IgD-negative memory B cell (primary cell): ENCODE data around the gene NELFB. TPM values are rescaled to one million over a fixed set of nuclear protein-coding genes. Genes with fewer than 3 reads are reported as not detected.

Source experiments
- H3K27ac Mint-ChIP-seq, 3 donors: one replicate each; pipeline ENCODE4 v1.8.0; 2020 to 2022; ENCODE audit warnings: mild to moderate bottlenecking in 3 of 3, mixed read lengths in 3 of 3, moderate library complexity in 1 of 3
- H3K27me3 Mint-ChIP-seq: one replicate; pipeline ENCODE4 v1.8.0; 2021; ENCODE audit warnings: mixed read lengths
- H3K36me3 Mint-ChIP-seq: one replicate; pipeline ENCODE4 v1.8.0; 2020; ENCODE audit warnings: mild to moderate bottlenecking, mixed read lengths
- H3K4me1 Mint-ChIP-seq, 3 donors: one replicate each; pipeline ENCODE4 v1.8.0; 2020 to 2022; ENCODE audit warnings: mixed read lengths in 3 of 3, mild to moderate bottlenecking in 1 of 3
- H3K4me3 Mint-ChIP-seq, 4 donors: one replicate each; pipeline ENCODE4 v1.8.0; 2020 to 2022; ENCODE audit warnings: mild to moderate bottlenecking in 4 of 4, mixed read lengths in 4 of 4, moderate library complexity in 3 of 4
- H3K9me3 Mint-ChIP-seq, 3 donors: one replicate each; pipeline ENCODE4 v1.8.0; 2020 to 2021; ENCODE audit warnings: mixed read lengths in 3 of 3, mild to moderate bottlenecking in 1 of 3
- polyA plus RNA-seq: library from polyadenylated mRNA; unstranded; fragments of 300-500 nt; fragmentation: Illumina TruSeq; gene quantifications from one replicate; pipeline ENCODE4 v1.2.3, GENCODE V29; 2021

Gene NELFB
- polyA plus RNA-seq, 1 donor from 2014 or later = 34.2 TPM

DNA sequence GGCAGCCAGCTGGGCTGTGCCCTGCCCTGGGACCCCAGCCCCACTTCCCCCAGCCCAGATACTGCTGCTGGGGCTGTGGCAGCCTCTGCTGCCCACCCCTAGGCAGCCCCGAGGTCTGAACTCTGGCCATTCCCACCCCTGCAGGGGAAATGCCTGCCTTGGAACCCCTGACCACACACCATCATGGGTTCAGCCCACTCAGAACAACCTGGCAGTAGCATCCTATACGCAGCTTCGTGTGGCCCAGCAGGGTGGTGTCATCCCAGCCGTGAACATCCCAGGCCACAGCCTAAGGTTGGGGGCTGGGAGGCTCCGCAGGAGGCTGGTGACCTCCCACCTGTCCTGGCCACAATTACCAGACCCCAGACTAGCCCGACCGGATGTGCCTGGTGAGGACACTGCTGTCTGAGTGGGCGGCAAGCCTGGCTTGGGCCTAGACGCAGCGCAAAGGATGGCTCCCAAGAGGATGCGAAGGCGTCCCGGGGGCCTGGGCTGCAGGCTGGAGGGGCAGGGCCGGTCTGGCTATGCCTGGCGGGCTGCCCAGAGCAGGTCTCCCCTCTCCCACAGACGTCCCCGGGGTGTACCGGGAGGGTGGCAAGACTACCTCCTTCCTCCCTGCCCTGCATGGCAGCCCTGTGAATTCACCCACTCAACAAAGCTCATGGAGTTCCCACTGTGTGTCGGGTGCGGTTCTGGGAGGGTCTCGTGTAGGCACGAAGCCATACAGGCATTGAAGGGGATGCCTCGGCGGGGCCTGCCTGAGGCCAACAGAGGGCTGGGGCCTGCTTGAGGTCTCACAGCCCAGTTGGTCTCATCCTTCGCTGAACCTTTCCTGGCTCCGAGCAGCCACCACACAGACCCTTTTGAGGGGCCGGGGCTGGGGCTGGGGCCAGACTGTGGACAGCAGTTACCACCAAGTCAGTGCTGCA is 25.9 kb upstream of the NELFB start:
- H3K4me3 Mint-ChIP-seq = no peak overlapping the region
- H3K27ac Mint-ChIP-seq = no peak overlapping the region
- H3K36me3 Mint-ChIP-seq = no peaks in the 10 kb centered on the region
- peaks cover 6% of the 10 kb centered on the region for H3K27me3 Mint-ChIP-seq
- H3K4me1 Mint-ChIP-seq = peaks cover 0 to 3% (median 0%) of the 10 kb centered on the region in 3 donors
- no peaks in the 10 kb centered on the region for H3K9me3 Mint-ChIP-seq

- no peak overlapping the region for H3K27ac Mint-ChIP-seq
- H3K4me3 Mint-ChIP-seq = no peak overlapping the region
- peaks cover 6% of the 10 kb centered on the region for H3K27me3 Mint-ChIP-seq
- H3K4me1 Mint-ChIP-seq = peaks cover 4 to 8% (median 6%) of the 10 kb centered on the region in 3 donors
- H3K9me3 Mint-ChIP-seq = no peaks in the 10 kb centered on the region
- H3K36me3 Mint-ChIP-seq = no peaks in the 10 kb centered on the region
These were observed 25.0 kb upstream of the NELFB start for GRCh38 chr9:137229903-137230704.

DNA sequence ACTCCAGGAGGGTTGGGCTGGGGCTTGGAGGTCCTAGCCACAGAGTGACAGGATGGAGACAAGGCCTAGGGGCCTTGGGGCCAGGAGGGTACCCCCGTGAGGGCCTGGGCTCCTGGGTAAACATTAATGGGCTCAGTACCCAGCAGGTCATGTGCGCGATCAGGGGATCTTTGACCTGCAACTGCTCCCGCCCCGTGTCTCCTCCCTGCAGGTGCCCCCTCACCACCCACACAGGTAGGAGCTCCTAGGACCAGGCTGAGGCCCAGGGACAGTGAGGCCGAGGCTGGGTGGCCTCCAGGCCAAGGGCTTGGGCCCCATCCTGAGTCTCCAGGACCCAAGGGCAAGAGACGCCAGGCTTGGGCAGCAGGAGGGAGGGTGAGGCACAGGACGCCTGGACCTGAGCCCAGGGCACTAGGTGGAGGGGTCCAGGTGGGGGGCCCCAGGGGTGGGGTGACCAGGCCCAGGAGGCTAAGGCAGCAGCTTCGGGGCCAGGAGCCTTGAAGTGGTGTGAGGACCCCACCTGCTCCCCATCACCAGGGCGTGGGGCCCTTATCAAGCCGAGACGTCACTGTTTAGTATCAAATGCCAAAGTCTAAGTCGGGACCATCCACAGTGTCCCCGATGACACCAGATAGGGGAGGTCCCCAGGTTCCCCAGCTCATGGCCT is 24.3 kb upstream of the NELFB start, which contains the start of gene SLC34A3:
Gene SLC34A3 (plus strand): TSS at position 197 of the 667 bp plus-strand sequence. CDS start 802 bp downstream, outside the sequence.
- peaks cover 6% of the 10 kb centered on the region for H3K27me3 Mint-ChIP-seq
- peaks cover 6 to 11% (median 10%) of the 10 kb centered on the region in 3 donors for H3K4me1 Mint-ChIP-seq
- H3K27ac Mint-ChIP-seq = no peak within 1 kb of the TSS
- H3K4me3 Mint-ChIP-seq = no peak within 1 kb of the TSS
- no peaks in the 10 kb centered on the region for H3K9me3 Mint-ChIP-seq
- no peaks in the 10 kb centered on the region for H3K36me3 Mint-ChIP-seq

- peaks cover 6 to 11% (median 10%) of the 10 kb centered on the region in 3 donors for H3K4me1 Mint-ChIP-seq
- H3K9me3 Mint-ChIP-seq = no peaks in the 10 kb centered on the region
- peaks cover 6% of the 10 kb centered on the region for H3K27me3 Mint-ChIP-seq
- H3K4me3 Mint-ChIP-seq = no peak overlapping the region
- no peak overlapping the region for H3K27ac Mint-ChIP-seq
- H3K36me3 Mint-ChIP-seq = no peaks in the 10 kb centered on the region
These were observed 23.6 kb upstream of the NELFB start for GRCh38 chr9:137231372-137232039.

- H3K4me3 Mint-ChIP-seq = no peak overlapping the region
- H3K9me3 Mint-ChIP-seq = no peaks in the 10 kb centered on the region
- no peak overlapping the region for H3K27ac Mint-ChIP-seq
- H3K27me3 Mint-ChIP-seq = peaks cover 6% of the 10 kb centered on the region
- H3K4me1 Mint-ChIP-seq = peaks cover 6 to 11% (median 11%) of the 10 kb centered on the region in 3 donors
- H3K36me3 Mint-ChIP-seq = no peaks in the 10 kb centered on the region
These were observed 23.0 kb upstream of the NELFB start for GRCh38 chr9:137232101-137232500.

DNA sequence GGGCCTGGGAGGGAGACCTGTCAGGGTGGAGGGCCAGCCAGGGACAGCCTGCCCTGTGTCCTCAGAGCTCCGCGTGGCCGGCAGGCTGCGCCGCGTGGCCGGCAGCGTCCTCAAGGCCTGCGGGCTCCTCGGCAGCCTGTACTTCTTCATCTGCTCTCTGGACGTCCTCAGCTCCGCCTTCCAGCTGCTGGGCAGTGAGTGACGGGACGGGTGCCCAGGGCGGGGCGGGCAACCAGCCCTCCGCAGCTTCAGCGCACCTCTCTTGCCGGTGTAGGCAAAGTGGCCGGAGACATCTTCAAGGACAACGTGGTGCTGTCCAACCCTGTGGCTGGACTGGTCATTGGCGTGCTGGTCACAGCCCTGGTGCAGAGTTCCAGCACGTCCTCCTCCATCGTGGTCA is 22.6 kb upstream of the NELFB start:
- Mint-ChIP-seq H3K9me3 (no peaks in the 10 kb centered on the region), H3K4me3 (no peak overlapping the region), H3K27me3 (peaks cover 5% of the 10 kb centered on the region), H3K27ac (no peak overlapping the region), H3K36me3 (no peaks in the 10 kb centered on the region), H3K4me1 (peaks cover 6 to 11% (median 11%) of the 10 kb centered on the region in 3 donors)

DNA sequence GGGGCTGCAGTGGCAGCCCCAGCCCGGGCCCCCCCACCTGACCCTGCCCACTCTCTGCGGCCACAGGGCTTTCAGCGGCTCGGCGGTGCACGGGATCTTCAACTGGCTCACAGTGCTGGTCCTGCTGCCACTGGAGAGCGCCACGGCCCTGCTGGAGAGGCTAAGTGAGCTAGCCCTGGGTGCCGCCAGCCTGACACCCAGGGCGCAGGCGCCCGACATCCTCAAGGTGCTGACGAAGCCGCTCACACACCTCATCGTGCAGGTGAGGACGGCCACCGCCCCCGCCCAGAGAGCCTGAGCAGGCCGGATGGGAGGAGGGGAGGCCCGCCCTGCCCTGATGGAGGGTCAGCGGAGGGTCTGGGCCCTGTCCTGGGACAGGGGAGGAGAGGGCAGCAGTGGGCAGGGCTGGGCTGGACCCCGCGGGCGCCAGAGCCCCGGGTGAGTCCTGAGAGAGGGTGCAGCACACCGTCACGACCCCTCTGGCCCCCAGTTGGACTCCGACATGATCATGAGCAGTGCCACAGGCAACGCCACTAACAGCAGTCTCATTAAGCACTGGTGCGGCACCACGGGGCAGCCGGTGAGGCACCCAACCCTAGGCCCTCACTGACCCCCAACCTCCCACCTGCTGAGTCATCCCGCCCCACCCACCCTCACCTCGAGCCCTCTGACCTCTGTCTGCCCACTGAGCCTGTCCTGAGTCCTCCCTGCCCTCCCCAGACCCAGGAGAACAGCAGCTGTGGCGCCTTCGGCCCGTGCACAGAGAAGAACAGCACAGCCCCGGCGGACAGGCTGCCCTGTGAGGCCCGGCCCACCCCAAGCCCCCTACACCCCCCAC is 21.8 kb upstream of the NELFB start:
- Mint-ChIP-seq H3K27me3 (peaks cover 3% of the 10 kb centered on the region), H3K36me3 (no peaks in the 10 kb centered on the region), H3K27ac (no peak overlapping the region), H3K4me3 (no peak overlapping the region), H3K4me1 (peaks cover 6 to 13% (median 10%) of the 10 kb centered on the region in 3 donors), H3K9me3 (no peaks in the 10 kb centered on the region)

GRCh38 chr9:137234055-137234697 is 21.0 kb upstream of the NELFB start:
- Mint-ChIP-seq H3K36me3 (no peaks in the 10 kb centered on the region), H3K4me3 (peak overlapping the region in 1 of 4 donors; percentile 52), H3K27me3 (peaks cover 3% of the 10 kb centered on the region), H3K27ac (no peak overlapping the region), H3K9me3 (no peaks in the 10 kb centered on the region), H3K4me1 (peaks cover 6 to 15% (median 13%) of the 10 kb centered on the region in 3 donors)

DNA sequence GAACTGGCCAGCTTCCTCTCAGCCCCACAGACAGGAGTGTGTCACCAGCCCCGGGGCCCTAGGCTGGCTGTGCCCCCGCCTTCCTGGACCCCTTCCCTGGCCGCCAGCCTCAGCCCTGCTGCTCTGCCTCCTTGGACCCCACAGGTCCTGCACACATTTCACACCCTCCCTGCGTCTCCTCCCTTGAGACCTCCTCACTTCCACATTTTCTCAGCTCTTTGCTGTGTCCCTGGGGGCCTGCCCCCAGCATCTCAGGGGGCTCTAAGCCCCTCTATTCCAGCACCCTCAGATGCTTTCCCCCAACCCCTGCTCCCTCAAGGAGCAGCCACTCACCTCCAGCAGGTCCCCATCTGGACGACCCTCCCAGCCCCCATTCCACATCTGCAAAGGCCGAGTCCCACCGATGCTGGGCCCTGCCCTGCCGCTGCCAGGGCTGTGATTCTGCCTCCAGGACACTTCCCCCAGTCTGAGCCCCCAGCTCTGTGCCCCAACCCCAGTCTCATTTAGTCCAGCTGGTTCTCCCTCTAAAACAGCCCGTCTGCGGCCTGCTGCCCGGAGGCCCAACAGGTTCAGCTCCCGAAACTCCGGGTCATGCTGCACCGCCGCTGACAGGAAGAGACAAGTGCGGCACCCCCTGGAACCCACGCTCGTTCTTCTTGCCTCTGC is 20.2 kb upstream of the NELFB start:
- Mint-ChIP-seq H3K27me3 (no peaks in the 10 kb centered on the region), H3K4me3 (peak overlapping the region; percentile 36 to 92 (median 57)), H3K36me3 (no peaks in the 10 kb centered on the region), H3K4me1 (peaks cover 6 to 15% (median 15%) of the 10 kb centered on the region in 3 donors), H3K9me3 (no peaks in the 10 kb centered on the region), H3K27ac (peak overlapping the region in 1 of 3 donors; percentile 13)

DNA sequence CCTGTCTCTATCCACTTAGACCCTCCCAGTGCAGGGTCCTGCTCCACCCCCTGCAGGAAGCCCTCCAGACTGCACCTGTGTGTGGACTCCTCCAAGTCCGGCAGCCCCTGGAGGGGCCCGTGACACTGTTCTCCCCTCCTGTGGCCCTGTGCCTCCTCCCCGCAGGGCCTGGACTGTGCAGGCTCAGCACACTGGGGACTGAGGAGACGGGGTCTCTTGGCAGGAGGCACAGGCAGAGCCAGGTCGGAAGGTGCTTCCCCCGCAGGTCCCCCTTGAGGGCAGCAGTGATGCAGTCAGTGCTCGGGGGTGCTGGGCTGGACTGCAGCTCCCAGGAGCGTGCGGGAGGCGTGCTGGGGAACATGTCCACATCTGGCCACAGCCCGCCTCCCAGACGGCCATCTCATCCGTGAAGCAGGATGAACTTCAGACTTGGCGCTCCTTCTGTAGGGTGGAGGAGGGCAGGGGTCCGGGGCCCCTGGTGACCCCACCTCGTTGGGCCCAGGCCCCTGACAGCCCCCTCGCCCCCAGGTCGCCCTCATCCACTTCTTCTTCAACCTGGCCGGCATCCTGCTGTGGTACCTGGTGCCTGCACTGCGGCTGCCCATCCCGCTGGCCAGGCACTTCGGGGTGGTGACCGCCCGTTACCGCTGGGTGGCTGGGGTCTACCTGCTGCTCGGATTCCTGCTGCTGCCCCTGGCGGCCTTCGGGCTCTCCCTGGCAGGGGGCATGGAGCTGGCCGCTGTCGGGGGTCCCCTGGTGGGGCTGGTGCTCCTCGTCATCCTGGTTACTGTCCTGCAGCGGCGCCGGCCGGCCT is 19.5 kb upstream of the NELFB start:
- Mint-ChIP-seq H3K4me3 (peak overlapping the region in 2 of 4 donors; percentile 38 to 92), H3K9me3 (no peaks in the 10 kb centered on the region), H3K27ac (peak overlapping the region in 1 of 3 donors; percentile 73), H3K27me3 (no peaks in the 10 kb centered on the region), H3K4me1 (peaks cover 6 to 15% (median 15%) of the 10 kb centered on the region in 3 donors), H3K36me3 (no peaks in the 10 kb centered on the region)

GRCh38 chr9:137236238-137236935 is 18.7 kb upstream of the NELFB start:
- Mint-ChIP-seq H3K9me3 (no peaks in the 10 kb centered on the region), H3K27ac (peak overlapping the region in 1 of 3 donors; percentile 73), H3K36me3 (no peaks in the 10 kb centered on the region), H3K27me3 (no peaks in the 10 kb centered on the region), H3K4me1 (peaks cover 11 to 15% (median 15%) of the 10 kb centered on the region in 3 donors), H3K4me3 (peak overlapping the region in 3 of 4 donors; percentile 37 to 60 (median 43))
